Measurements from ENCODE around the gene NEDD9.

Gene NEDD9, protein sequence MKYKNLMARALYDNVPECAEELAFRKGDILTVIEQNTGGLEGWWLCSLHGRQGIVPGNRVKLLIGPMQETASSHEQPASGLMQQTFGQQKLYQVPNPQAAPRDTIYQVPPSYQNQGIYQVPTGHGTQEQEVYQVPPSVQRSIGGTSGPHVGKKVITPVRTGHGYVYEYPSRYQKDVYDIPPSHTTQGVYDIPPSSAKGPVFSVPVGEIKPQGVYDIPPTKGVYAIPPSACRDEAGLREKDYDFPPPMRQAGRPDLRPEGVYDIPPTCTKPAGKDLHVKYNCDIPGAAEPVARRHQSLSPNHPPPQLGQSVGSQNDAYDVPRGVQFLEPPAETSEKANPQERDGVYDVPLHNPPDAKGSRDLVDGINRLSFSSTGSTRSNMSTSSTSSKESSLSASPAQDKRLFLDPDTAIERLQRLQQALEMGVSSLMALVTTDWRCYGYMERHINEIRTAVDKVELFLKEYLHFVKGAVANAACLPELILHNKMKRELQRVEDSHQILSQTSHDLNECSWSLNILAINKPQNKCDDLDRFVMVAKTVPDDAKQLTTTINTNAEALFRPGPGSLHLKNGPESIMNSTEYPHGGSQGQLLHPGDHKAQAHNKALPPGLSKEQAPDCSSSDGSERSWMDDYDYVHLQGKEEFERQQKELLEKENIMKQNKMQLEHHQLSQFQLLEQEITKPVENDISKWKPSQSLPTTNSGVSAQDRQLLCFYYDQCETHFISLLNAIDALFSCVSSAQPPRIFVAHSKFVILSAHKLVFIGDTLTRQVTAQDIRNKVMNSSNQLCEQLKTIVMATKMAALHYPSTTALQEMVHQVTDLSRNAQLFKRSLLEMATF

DNA sequence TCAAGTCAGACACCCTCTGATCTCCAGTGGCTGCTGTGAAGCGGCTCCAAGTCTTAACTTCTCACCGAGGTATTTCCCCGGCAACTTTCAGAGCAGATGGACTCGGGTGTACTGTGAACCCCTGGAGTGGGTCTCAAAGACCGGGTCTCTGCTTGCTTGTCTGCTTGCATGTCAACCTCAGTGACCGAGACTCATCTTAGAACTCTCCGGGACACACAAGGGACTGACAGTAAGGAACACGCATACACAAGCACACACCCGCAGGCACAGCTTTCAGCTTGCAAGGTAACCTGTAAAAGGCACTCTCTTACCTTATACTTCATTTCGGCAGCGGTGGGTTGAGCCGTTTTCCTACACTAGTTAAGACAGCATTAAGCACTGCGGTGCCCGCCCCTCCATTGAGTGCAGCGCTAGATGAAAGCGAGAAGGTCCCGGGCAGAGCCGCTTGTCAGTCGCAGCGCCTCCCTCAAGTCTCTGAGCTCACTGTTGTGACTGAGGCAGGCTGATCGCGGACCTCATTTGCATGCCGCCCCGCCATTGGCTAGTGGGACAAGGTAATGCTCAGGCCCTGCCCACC lies at the start of gene NEDD9:
TSS of gene NEDD9 (minus strand) at position 476 of the 577 bp plus-strand sequence. CDS start at position 323, 153 bp downstream.
- peak; percentile 96 for DNase-seq (ENCODE audit: low read depth, low spot score)

DNA sequence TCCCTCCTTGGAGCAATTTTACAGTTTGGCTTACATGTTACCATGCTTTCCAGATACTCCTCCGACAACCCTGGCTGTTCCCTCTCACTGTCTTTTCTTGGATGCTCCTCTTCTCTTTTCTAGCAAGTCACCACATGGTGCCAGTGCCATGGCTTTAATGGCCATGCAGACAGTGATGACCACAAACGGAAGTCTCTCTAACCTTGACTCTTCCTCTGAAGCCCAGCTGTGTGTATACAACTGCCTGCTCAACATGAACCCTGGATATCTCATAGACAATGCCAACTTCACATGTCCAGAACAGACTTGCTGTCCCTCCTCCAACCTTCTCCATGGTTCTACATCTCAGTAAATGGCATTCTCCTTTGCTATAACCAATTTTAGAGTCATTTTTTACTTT lies 49.8 kb upstream of the NEDD9 start:
- DNase-seq (ENCODE audit: low read depth, low spot score), result no peak

DNA sequence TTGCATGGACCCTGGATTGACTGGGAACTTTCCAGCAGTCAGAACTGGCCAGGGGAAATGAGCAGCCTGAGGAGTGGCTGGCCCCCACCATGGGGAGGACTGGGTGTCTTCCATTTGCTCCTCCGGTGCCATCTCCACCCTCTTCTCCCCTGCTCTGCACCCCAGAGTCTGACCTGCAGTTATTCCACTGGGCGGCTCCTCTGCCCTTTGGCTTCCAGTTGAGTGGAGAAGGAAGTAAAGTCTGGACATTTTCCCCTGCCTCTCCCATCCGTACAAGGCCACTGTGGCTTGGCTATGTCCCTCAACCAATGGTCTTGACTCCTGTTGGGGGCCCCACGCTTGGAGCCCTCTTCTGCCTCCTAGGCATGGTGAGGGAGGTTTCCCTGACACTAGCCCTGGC lies 47.9 kb upstream of the NEDD9 start:
- DNase-seq (ENCODE audit: low read depth, low spot score), result no peak

DNA sequence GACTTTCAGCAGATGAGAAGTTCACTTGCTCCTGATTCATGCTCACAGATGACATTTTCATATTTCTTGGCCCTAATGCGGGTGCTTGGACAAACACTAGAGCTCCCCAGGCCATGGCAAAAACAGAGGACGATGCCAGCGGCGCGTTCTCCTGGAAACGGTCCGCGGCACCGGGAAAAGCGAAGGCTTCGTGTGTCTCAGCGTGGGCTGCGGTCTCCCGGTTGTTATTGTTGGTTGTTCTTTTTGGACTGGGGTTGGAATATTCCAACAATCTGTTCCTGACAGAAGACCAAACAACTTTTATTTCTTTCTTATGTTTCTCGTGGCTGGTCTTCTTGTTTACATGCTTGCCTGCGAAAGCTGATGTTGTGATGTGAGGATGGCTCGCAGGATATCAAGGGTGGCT lies 46.8 kb upstream of the NEDD9 start:
- DNase-seq (ENCODE audit: low read depth, low spot score), result no peak

DNA sequence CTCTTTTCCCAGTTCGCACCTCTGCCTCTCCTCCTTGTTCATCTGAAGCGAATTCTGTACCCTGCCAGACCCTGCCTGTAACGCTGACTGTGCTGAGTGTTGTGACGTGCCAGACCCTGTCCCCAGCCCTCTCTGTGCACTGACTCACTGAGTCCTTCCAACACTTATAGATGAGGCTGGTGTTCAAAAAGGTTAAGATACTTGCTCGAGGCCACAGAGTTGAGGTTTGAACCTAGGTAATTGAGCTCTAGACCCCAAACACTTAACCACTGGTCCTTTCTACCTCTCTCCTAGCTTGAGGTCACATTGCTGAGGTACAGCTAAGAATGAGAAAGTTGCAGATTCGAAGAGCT lies 45.7 kb upstream of the NEDD9 start:
- DNase-seq (ENCODE audit: low read depth, low spot score), result no peak

DNA sequence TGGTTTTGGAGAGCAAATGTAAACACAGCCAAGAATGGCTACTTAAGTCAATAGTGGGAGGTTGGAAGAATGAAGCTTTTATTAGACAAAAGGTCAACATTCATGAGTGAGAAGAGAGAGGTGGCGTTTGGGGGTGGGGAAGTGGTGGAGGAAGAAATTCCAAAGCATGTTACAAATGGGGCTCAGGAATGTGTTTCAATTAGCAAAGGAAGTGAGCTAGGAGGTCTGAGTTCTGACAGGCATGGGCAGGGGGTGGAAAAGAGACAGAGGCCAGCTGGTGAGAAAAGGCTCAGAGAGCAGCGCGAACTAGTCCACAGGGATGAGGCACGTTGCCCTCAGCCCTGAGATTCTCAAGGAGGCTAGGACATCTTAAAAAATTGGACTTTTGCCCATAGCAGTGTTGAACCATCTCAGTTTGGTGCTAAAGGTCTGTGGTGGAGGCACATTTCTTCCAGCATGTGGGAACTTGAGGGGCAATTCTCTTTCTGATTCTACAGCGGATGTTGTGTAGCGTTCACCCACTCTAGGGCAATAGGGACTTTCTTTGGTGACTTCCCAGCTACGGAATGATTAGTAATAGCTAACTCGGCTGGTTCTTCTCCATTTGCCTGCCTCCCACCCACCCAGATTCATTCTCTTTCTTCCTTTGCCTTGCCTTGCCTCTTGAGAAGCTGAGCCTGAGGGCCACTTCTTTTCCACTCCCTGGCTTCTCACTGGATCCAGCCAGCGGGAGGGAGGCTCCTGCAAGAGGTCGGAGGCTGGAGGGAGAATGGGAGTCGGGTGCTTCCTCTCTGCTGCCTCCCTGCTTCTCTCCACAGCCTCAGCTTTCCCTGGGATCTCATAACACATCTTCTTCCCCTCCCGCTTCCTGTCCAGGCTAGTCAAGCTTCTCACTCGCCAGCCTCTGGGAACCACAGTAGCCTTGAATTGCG lies 45.1 kb upstream of the NEDD9 start:
- peak; percentile 84 for DNase-seq (ENCODE audit: low read depth, low spot score)

DNA sequence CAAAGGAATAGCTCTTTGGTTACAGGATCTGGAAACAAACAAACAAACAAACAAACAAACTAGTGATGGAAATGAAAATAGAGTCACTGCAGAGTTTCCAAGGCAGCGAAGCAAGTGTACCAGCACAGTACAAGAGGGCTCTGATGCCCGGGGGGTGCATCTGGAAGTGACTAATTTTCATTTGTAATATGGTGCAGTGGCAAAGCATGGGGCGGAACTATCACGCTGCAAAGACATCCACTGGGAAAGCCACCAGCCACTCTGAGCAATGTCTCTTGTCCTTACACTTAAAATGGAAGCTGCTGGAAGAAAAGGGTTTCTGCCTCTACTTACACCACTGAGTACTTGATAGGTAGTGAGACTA lies 44.4 kb upstream of the NEDD9 start:
- DNase-seq (ENCODE audit: low read depth, low spot score), result no peak

DNA sequence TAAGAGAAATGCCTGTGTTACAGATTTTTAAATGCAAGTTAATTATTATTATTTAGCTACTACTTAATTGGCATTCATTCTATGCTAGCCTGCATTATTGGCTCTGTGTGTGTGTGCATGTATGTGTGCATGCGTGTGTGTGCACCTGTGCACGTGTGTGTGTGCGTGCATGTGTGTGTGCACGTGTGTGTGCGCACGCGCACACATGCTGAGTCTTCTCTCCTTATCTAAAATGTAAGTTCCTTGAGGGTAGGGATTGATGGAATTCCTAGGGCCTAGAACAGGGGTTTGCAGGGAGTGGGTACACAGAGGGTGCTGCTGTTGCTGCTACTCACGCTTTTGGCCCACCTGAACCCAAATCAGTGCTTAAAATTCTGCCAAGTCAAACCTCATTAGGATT lies 43.8 kb upstream of the NEDD9 start:
- DNase-seq (ENCODE audit: low read depth, low spot score), result no peak

DNA sequence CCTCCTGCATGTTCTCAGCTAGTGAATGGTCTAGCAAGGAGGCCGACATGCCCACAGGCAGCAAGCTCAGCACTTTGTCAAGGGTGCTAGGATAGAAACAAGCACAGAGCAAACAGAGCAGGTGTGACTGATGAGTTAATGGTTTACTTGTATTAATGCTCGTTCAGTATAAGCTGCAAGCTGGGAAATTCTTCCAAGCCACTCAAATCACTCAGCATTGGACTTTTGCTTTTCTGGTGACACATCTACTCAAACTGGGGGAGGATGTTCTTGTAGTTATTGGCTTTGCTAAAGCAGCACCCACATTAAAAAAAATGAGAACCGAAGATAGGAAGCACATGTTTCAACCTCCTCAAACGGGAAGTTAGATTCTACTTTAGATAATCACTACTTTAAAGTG lies 43.1 kb upstream of the NEDD9 start:
- DNase-seq (ENCODE audit: low read depth, low spot score), result no peak

DNA sequence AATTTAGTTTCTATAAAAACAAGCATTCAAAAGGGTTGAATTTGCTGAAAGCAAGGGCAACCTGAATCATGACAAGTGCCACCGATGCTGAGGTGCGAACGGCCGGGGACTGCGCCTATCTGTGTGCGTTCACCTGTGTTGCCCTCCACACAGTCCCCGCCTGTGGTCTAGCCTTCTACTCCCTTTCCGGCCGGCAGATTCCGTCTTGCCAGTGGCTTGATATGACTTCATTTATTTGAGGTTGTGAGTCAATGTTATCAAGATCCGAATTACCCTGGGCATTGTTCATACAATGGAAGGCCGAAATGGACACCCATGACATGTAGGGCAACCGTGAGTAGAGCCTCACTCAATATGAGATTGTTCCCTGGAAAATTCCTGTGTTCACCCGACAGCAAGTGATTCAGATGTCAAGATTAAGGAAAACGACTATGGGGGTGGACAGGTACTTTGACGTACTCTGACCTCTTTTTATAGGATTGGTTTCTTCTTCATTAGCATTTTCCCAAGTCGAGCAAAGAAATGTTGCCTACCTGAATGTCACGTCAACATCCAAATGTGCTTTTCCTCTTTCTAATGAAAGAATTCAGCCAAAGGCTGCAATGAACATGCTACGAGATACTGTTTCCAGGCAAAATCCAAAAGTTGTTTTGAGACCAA lies 41.1 kb upstream of the NEDD9 start:
- DNase-seq (ENCODE audit: low read depth, low spot score), result no peak

DNA sequence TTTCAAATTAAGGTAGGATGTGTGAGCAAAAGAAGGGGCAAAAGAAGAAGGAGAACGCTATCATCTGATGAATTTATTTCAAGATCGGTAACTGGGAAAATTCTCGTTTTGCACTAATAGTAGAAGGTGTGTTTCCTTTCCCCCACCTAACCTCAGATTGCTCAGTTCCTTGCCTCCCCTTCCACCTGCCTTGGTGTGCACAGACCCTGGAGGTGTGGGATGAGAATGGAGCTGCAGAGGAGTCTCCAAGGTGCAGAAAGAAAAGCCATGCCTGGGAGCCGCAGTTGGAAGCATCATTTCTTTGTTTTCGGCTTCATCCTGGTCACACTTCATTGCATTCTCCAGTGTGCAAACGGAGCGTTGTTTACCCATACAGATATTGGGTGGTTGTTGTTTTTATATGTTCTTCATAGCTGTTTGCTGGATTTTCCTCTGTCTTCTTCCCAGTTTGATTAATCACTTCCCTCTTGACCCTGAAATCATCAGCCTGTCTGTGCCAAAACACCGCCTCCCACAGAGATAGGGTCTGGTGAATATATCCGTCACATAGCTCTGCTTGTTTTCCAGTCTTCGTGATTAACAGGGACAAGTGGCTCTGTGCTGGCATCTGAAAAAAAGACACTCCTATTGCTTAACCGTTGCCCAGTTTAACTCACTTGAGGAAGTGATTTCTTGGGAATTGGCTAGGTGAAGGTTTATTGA lies 40.2 kb upstream of the NEDD9 start:
- DNase-seq (ENCODE audit: low read depth, low spot score), result no peak

DNA sequence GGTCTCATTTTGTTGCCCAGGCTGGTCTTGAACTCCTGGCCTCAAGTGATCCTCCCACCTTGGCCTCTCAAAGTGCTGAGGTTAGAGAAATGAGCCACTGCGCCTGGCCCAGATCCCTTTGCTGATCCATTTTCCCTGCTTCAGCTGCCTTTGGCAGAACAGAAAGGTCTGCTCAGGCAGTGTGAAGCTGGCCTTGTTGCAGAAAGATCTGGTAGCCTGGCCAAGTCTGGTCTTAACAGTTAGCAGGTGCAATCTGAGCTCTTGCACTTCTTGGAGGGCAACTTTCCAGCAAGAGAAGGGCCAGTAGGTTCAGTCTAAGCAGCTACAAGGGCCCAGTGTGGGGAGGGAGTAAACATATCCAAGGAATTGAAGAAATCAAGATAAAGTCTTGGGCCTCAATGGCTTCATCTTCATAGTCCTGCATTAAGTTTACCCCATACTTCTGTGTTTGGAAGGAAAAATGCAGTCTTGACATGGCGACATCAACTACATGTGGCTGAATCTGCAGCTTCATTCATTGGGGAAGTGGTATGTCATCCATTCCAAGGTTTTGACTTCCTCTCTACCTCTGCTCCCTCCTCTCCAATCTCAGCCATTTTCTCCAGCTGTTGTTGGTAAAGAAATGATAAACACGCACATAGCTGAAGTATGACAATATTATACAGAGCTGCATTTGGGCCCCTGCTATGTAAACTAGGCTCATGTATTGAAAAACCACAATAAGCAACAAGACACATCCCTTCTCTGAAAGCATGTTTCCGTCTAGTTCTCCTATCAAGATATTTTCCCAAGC lies 39.0 kb upstream of the NEDD9 start:
- DNase-seq (ENCODE audit: low read depth, low spot score), result no peak

DNA sequence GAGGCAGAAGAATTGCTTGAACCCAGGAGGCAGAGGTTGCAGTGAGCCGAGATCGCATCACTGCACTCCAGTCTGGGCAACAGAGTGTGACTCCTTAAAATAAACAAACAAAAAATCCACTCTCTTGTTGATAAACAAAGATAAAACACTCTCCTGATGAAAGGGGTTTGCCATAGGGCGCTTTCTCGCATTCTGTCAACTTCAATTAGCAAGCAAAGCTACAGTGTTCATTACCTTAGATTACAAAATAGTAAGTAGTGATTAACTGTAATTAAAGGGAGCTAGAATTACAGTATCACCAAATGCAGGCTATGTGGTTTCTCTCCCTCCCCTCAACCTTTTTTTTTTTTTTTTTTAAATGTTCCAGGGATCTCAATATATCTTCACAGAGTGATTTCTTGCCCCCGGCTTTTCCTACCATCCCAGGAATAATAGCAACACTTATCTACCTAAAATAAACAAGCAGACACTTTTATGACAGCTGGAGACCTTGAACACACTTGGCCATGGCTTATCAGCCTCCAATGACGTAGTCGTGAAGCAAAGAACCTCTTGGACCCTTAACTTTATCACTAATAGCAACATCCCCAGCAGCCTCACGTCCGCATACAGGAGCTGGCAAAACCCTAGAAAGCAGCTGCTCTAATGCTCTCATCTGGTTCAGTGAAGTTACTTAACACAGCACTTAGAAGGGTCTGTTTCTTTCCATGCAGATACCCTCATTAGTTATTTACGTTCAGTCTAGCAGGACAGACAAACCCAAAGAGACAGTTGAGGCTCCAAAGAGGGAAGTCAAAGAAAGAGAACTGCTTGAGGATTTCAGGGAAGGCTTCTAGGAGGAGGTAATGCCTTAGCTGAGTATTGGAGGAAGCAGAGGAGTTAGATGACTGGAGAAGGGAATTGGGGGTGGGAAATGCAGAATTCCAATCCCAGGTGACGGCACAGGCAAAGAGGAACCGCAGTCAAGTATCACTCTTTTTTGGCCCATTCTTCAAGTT lies 37.9 kb upstream of the NEDD9 start:
- DNase-seq (ENCODE audit: low read depth, low spot score), result peak; percentile 44

DNA sequence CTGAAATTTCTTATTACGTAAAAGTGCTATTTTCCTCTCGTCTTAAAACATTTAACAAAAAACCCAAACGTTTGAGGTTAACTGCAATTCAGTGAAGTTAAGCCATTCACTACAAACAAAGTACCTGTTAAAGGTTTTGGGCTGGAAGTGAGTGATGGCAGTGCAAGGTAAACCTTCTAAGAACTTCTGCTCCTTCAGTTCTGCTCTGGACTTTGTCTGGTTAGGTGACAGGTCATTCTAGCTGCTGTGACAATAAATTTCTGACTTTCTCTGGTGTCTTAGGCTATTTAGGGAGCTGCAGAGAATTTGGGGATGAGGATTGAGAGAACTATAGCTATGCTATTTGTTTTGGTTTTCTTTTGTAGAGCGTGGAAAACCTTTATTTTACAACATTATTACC lies 36.5 kb upstream of the NEDD9 start:
- DNase-seq (ENCODE audit: low read depth, low spot score), result no peak

DNA sequence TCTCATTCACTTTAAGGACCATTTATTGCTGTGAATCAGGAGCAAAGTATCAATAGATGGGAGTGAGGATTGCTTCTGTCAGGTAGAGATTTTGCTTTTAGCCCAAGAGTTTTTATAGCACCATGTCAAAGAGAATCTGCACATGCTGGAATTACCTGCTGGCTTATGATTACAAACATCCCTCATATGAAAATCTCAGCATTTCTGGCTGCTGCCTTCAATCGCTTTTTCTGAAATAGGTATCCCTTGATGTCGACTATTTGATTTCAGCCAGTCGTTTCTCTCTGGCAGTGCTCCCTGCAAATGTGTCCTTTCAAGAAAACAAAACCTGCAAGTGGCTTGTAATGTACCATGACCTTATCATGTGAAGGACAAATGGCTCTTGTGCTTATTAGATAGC lies 34.5 kb upstream of the NEDD9 start:
- no peak for DNase-seq (ENCODE audit: low read depth, low spot score)

DNA sequence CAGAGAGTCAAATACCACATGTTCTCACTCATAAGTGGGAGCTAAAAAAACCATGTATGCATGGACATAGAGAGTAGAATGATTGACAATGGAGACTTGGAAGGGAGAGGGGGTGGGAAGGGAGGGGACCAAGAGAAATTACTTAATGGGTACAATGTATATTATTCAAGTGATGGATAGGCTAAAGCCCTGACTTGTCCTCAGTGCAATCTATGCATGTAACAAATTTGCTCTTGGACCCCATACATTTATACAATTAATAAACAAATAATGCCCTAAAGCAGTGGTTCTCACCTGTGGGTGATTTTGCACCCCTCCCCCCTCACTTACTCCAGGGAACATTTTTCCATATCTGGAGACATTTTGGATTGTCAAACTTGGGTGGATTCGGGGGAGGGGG lies 33.5 kb upstream of the NEDD9 start:
- no peak for DNase-seq (ENCODE audit: low read depth, low spot score)

DNA sequence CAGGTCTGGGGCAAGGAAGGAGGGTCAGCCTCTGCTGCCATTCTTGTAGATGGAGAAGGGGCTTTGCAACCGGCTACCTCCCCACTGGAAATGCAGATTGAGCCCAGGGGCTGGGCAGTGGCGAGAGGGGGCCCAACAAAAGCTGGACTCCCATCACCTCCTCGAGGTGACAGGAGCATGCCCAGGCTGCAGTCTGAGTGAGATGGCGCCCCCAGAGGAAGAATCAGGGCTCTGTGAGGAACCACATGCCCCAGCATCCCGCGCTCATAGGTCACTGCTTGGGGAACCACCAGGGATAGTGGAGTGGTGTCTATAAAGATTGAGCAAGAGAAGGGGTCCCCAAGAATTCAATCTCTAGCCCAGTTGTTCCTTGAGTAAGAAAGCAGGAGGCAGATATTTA lies 31.6 kb upstream of the NEDD9 start:
- no peak for DNase-seq (ENCODE audit: low read depth, low spot score)

DNA sequence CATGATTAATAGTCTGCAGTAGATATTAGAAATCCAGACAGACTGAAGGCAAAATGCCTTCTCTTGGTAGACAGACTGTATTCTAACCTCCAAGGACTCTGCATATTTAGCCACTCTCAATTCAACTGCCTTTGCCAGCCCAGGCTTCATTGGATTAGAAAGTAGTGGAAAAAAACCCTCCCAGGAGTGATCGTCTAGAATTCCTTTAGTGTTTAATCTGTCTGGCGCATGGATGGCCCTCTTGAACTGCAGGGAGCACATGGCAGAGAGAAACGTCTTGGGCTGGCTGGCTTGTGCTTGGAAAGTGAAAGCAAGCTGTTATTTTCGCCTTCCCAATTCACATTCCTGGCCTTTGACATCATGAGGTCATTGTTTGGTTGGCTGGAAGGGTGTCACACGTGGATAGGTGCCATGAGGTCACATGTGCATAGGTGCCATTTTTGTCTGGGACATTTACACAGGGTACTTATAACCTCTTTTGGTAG lies 30.9 kb upstream of the NEDD9 start:
- peak; percentile 77 for DNase-seq (ENCODE audit: low read depth, low spot score)
